ENCODE data around the gene PDE1A.

PDE1A gene

GRCh38 chr2:182406221-182406620 is 20.6 kb downstream of the PDE1A start:
- no peaks in the 10 kb centered on the region for H3K9me3 ChIP-seq (ENCODE audit: control insufficient read depth, insufficient read depth, low read depth, low read length)
- H3K27ac ChIP-seq (ENCODE audit: extremely low read depth, low read depth, low read length): no peak overlapping the region
- CTCF ChIA-PET: interaction anchor here (0.7 kb wide), 1 partner anchor 83 kb away, joined by 6 read pairs; no protein-coding TSS in a partner anchor
- H3K4me3 ChIP-seq (ENCODE audit: low read depth, low read length): no peak overlapping the region
- POLR2A ChIA-PET: no interaction called here
- TF ChIP-seq ZNF292 (tag by site-specific recombination; IDR thresholded peaks at IDR 0.05; ENCODE audit: borderline replicate concordance, low read depth) (no peak), ZNF777 (tag by site-specific recombination; IDR thresholded peaks at IDR 0.05; ENCODE audit: borderline replicate concordance) (no peak), ZNF416 (tag by site-specific recombination; IDR thresholded peaks at IDR 0.05) (no peak), ZNF518A (tag by site-specific recombination; conservative IDR thresholded peaks at IDR 0.05; ENCODE audit: low read depth) (no peak), ZNF391 (tag by site-specific recombination; IDR thresholded peaks at IDR 0.05; ENCODE audit: borderline replicate concordance, low read depth) (no peak), GLIS1 (tag by site-specific recombination; IDR thresholded peaks at IDR 0.05) (no peak), ZNF530 (tag by site-specific recombination; IDR thresholded peaks at IDR 0.05; ENCODE audit: low read depth) (no peak), HOXA7 (CRISPR knock-in tag; IDR thresholded peaks at IDR 0.05; ENCODE audit: borderline replicate concordance) (no peak), ZNF488 (tag by site-specific recombination; IDR thresholded peaks at IDR 0.05) (no peak), ZNF561 (tag by site-specific recombination; IDR thresholded peaks at IDR 0.05; ENCODE audit: borderline replicate concordance) (no peak), ZNF596 (tag by site-specific recombination; IDR thresholded peaks at IDR 0.05) (no peak), SP2 (tag by site-specific recombination; IDR thresholded peaks at IDR 0.05) (no peak), ZNF785 (tag by site-specific recombination; IDR thresholded peaks at IDR 0.05) (no peak), ZNF555 (tag by site-specific recombination; conservative IDR thresholded peaks at IDR 0.05) (no peak)
- H3K4me1 ChIP-seq (ENCODE audit: control insufficient read depth, insufficient read depth, low read length): no peaks in the 10 kb centered on the region
- H3K36me3 ChIP-seq (ENCODE audit: control insufficient read depth in 2 of 2, insufficient read depth in 1 of 2, low read length in 2 of 2): no peaks in the 10 kb centered on the region

- POLR2A ChIA-PET: no interaction called here
- H3K27ac ChIP-seq (ENCODE audit: extremely low read depth, low read depth, low read length): no peak overlapping the region
- TF ChIP-seq ZNF404 (tag by site-specific recombination; IDR thresholded peaks at IDR 0.05) (no peak), ZNF621 (tag by site-specific recombination; IDR thresholded peaks at IDR 0.05) (no peak), ZNF292 (tag by site-specific recombination; IDR thresholded peaks at IDR 0.05; ENCODE audit: borderline replicate concordance, low read depth) (no peak), ZNF830 (tag by site-specific recombination; IDR thresholded peaks at IDR 0.05; ENCODE audit: low read depth) (no peak), ZBTB7A (tag by site-specific recombination; IDR thresholded peaks at IDR 0.05; ENCODE audit: low read depth) (no peak), ZNF174 (tag by site-specific recombination; IDR thresholded peaks at IDR 0.05) (no peak), ZNF701 (tag by site-specific recombination; IDR thresholded peaks at IDR 0.05) (no peak)
- no peak overlapping the region for H3K4me3 ChIP-seq (ENCODE audit: low read depth, low read length)
- H3K36me3 ChIP-seq (ENCODE audit: control insufficient read depth in 2 of 2, insufficient read depth in 1 of 2, low read length in 2 of 2): no peaks in the 10 kb centered on the region
- H3K9me3 ChIP-seq (ENCODE audit: control insufficient read depth, insufficient read depth, low read depth, low read length): no peaks in the 10 kb centered on the region
- CTCF ChIA-PET: no interaction called here
- H3K4me1 ChIP-seq (ENCODE audit: control insufficient read depth, insufficient read depth, low read length): no peaks in the 10 kb centered on the region
These were observed 21.8 kb downstream of the PDE1A start for GRCh38 chr2:182404975-182405561.
